Loucy (cell line): Measurements from ENCODE around the gene HSF2.

ENCODE experiments used
- CTCF ChIP-seq: fragments of 200-600 bp; sonication (generic); conservative IDR thresholded peaks from 2 replicates; pipeline ENCODE4 v1.5.1; 2014; ENCODE audit warnings: mild to moderate bottlenecking, antibody characterized with exemption, low read length
- EZH2phosphoT487 ChIP-seq: fragments of 200-600 bp; IDR thresholded peaks from 2 replicates; pipeline ENCODE4 v1.6.1; 2018; ENCODE audit warnings: antibody characterized with exemption, mild to moderate bottlenecking, moderate library complexity, borderline replicate concordance

- no peak for TF ChIP-seq CTCF
- no peak for TF ChIP-seq EZH2phosphoT487
Observed at GRCh38 chr6:122426597-122426996, 27.1 kb downstream of the HSF2 start.
